HL-60 (cell line): ENCODE measurements around the gene CCL1.

ENCODE experiments used
- DNase-seq, 2 experiments: peaks; one replicate each; pipeline ENCODE4 v3.0.0-alpha.2; 2010 to 2020; ENCODE audit warnings: low read depth in 1 of 2, low spot score in 1 of 2
- H3K27ac ChIP-seq: fragments of 250-450 bp; sonication (Bioruptor Pico); replicated peaks from 2 replicates; pipeline ENCODE4 v1.5.1; 2020; ENCODE audit warnings: mild to moderate bottlenecking, moderate library complexity
- H3K27me3 ChIP-seq: fragments of 250-450 bp; sonication (Bioruptor Pico); 2 replicates; pipeline ENCODE4 v1.5.1; 2021; ENCODE audit warnings: mild to moderate bottlenecking, moderate library complexity; ENCODE audit not compliant: insufficient read depth, poor library complexity, severe bottlenecking
- H3K4me3 ChIP-seq: replicated peaks from 2 replicates; pipeline ENCODE4 v1.5.1; 2011; ENCODE audit warnings: mild to moderate bottlenecking, control low read depth, low read length; ENCODE audit not compliant: insufficient read depth
- GABPA ChIP-seq: IDR thresholded peaks from 2 replicates; pipeline ENCODE4 v1.6.1; 2012; ENCODE audit warnings: low read depth
- POLR2AphosphoS5 ChIP-seq: IDR thresholded peaks from 2 replicates; pipeline ENCODE4 v1.6.1; 2012; ENCODE audit warnings: low read depth
- REST ChIP-seq: IDR thresholded peaks from 2 replicates; pipeline ENCODE4 v1.6.1; 2012; ENCODE audit warnings: low read depth; ENCODE audit not compliant: insufficient replicate concordance
- SPI1 ChIP-seq: IDR thresholded peaks from 2 replicates; pipeline ENCODE4 v1.6.1; 2012; ENCODE audit warnings: low read depth, mild to moderate bottlenecking, borderline replicate concordance
- TF ChIP-seq, protein P1 (sequence below): IDR thresholded peaks from one replicate; pipeline ENCODE4 v1.5.1; 2011; ENCODE audit warnings: low read length, control low read depth, inconsistent platforms; ENCODE audit not compliant: insufficient read depth

Gene CCL1

DNA sequence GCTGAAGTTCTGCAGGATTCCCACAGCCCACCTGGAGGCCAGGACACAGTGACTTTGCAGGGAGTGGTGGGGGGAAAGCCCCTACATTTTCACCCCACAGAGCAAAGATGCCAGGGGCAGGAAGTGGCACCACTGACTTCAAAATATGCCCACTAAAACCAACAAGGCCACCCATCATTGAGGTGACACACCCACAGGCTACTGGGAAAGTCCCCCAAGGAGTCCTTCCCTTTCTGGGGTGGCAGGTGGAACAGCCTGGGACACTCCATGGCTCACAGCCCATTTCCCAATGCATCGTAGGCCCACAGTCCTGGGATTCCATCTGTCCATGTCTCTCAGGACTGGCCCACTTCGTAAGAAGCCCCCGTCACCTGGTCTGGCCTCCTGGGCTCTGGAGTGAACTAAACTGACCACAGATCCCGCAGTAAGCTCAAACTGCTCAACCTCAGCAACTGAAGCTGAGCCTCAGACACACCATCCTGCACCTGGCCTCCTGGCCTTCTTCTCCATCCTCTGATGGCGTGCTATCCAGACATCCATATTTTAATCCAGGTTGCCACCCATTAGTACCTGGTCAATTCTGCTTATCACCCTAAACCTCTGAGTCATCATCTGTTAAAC, 7.5 kb upstream of the CCL1 start:
- DNase-seq: no peak
- TF ChIP-seq GABPA (no peak), REST (no peak), POLR2AphosphoS5 (no peak), SPI1 (no peak)
- TF ChIP-seq, protein P1, sequence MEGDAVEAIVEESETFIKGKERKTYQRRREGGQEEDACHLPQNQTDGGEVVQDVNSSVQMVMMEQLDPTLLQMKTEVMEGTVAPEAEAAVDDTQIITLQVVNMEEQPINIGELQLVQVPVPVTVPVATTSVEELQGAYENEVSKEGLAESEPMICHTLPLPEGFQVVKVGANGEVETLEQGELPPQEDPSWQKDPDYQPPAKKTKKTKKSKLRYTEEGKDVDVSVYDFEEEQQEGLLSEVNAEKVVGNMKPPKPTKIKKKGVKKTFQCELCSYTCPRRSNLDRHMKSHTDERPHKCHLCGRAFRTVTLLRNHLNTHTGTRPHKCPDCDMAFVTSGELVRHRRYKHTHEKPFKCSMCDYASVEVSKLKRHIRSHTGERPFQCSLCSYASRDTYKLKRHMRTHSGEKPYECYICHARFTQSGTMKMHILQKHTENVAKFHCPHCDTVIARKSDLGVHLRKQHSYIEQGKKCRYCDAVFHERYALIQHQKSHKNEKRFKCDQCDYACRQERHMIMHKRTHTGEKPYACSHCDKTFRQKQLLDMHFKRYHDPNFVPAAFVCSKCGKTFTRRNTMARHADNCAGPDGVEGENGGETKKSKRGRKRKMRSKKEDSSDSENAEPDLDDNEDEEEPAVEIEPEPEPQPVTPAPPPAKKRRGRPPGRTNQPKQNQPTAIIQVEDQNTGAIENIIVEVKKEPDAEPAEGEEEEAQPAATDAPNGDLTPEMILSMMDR: no peak
- Histone ChIP-seq H3K4me3 (no peak overlapping the region), H3K27me3 (no peaks in the 10 kb centered on the region), H3K27ac (no peak overlapping the region)

- Histone ChIP-seq H3K27me3 (no peaks in the 10 kb centered on the region), H3K27ac (no peak overlapping the region), H3K4me3 (no peak overlapping the region)
- no peak for DNase-seq
- TF ChIP-seq POLR2AphosphoS5: no peak
- TF ChIP-seq, protein P1: no peak
- no peak for TF ChIP-seq GABPA
- no peak for TF ChIP-seq REST
- no peak for TF ChIP-seq SPI1
These were observed 6.5 kb upstream of the CCL1 start for GRCh38 chr17:34369571-34369970.

- peak in 1 of 2 experiments; percentile 34 for DNase-seq
- H3K4me3 ChIP-seq: no peak overlapping the region
- no peaks in the 10 kb centered on the region for H3K27me3 ChIP-seq
- no peak for TF ChIP-seq POLR2AphosphoS5
- TF ChIP-seq, protein P1: no peak
- TF ChIP-seq GABPA: no peak
- no peak for TF ChIP-seq REST
- no peak for TF ChIP-seq SPI1
- H3K27ac ChIP-seq: no peak overlapping the region
These were observed 6.0 kb upstream of the CCL1 start for GRCh38 chr17:34368946-34369500.
